Measurements from ENCODE around the gene FAM20A.

FAM20A gene

DNA sequence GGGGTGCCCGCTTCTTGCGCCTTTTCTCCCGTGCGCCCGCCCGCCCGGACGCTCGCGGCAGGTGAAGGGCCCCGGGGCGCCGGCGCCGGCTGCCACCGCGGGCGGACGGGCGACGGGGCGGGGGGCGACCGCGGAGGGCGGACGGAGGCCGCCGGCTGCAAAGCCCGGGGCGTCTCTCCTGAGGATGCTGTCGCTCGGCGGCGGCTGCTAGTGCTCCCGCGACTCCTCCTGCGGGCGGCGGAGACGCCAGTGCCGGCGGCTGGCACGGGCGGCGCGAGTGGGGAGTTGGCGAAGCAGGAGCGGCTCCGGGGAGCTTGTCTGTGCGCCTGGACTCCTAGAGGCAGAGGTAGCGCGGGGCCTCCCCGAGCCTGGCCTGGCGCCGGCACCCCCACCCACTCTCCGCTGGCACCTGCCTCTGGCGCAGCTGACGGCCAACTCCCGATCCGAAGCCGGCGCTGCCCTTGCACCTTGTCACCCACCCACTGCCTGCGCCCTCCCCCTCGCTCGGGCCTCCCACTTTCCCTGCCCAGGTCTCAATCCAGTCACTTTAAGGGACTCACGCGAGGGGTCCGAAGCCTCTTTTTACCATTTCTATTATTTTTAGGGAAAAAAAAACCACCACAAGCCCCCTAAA lies at the start of gene FAM20A:
Gene FAM20A, minus strand, starts transcription at position 437 of the 634 bp plus-strand sequence. CDS start 701 bp downstream, outside the sequence.
- peak; percentile 43 for DNase-seq

DNA sequence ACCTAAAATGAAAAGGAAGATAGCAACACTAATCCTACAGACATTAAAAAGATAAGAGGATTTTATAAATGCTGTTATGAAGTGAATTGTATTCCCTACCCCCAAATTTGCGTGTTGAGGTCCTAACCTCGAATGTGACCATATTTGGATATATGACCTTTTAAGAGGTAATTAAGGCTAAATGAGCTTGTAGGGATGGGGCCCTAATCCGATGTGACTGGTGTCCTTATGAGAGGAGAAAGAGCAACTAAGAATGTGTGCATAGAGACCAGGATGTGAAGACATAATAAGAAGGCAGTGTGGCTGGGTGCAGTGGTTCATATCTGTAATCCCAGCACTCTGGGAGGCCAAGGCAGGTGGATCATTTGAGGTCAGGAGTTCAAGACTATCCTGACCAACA lies 48.2 kb upstream of the FAM20A start:
- no peak for DNase-seq

DNA sequence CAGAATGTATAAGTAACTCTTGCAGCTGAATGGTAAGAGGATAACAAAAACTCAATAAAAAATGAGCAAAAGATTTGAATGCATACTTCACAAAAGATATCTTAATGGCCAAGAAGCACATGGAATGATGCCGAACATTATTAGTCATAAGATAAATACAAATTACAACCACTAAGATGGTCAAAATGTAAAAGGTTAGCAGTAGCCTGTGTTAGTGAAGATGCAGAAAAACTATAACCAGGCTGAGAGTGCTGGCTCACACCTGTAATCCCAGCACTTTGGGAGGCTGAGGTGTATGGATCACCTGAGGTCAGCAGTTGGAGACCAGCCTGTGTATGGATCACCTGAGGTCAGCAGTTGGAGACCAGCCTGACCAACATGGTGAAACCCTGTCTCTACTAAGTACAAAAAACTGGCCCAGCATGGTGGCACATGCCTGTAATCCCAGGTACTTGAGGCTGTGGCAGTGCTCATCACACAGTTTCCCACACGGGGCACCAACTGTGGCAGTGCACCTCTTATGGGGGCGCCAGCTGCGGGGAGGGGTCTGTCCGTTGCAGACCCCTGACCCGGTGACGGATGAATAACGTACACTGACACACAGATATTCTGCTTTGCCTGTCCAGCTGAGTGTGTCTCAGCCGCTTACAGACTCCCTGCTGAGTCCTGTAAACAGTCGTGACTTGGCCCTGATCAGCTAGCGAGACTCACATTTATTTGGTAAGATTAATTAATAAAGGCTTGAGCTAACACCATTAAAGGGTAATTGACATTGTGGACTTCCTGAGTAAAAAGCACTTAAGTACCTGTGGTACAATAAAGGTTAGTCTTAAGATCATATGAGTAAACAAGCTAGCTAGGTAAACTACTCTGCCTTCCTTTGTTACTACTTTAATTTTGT lies 45.7 kb upstream of the FAM20A start:
- no peak for DNase-seq

DNA sequence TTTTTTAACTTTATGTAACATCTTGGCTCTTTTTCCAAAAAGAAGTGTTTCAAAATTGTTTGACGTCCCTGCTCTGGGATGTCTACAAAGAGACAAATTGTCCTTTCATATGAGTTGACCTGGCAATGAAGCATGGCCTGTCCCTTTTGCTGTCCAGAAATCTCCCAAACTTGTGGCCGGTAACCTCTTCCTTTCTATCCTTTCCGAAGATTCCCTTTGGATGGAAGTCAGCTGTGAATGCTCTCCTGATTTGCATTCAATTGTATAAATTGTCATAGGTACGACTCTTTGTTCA lies 40.9 kb upstream of the FAM20A start:
- DNase-seq: no peak

DNA sequence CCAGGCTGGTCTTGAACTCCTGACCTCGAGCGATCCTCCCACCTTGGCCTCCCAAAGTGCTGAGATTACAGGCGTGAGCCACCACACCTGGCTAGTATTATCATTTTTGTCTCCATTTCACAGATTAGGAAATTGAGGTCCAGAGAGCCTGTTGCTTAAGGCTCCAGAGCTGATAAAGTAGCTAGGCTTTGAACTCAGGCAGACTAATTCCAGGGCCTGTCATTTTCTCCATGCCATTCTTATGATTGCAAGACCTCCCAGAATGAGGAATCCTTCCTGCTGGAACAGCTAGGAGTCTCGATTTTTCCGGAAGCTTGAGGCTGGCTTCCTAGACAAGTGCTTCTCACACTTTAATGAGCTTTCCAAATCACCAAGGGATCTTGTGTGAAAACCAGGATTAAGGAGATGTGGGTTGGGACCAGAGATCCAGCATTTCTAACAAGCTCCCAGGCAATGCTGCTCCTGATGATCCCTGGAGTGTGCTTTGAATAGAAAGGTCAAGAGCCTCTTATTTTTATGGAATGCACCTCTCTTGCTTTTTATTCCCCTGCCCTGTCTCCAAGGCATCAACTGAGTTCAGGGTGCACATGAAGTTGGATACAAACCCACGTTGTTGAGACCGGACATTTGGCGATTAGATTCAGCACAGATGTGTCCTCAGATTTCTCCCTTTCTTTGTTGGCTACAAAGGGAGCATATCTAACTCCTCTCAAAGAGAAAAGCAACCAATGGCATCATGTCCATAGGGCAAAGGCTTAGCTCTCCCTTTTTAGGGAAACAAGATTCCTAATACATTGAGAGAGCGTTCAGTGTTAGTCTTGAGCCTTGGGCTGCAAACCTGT lies 40.3 kb upstream of the FAM20A start:
- DNase-seq: no peak

DNA sequence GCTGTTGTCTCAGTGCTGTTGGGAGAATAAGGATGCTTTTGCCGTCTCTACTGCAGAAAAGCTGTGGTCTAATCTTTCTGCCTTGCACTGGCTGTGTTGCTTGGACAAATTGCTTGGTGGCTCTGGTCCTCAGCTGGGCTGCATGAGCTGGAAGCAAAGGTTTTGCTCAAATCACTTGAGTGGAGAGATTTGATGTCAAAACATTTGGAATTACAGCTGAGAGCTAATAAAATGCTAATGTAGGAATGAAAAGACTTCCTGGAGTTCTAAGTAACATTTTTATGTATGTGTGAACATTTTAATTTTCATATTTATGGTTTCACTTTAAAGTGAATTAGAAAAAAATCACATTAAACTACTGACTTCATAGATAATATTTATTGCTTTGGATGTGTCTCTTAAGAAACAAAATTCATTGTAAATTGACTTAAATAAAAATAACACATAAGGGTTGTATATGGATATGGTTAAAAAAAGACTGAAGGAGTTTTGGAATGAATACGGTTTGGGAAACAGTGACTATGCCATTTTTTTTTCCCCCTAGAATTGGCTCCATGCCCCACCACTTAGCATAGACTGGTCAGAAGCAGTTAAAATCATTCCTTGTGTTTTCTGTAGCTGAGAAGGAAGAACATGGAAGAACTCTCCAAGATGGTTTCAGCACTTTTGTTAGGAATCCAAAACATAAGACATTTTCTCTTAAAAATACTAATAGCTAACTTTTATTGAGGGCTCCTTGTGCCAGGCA lies 39.2 kb upstream of the FAM20A start:
- no peak for DNase-seq

DNA sequence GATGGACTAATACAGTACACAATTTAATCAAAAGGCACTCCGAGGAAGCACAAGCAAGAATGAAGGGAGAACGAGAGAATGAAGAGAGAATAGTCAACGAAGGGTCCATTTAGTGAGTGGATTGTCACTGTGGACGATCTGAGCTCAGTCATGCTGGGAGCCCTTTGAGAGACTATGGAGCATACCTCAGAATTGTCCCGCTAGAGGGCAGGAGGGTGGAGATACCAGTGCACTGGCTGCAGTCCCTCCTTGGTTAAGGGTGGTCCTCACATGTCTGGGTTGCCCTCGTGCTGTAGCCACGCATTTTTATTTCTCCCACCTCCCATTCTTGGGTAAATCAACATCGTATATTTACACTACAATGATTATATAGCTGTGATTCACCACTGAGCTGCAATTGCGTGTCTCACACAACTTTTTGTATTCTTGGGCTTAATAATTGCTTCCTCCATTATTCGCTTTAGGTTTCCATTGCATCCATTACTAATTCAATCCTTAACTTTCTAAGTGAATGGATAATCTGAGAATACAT lies 33.2 kb upstream of the FAM20A start:
- DNase-seq: no peak

DNA sequence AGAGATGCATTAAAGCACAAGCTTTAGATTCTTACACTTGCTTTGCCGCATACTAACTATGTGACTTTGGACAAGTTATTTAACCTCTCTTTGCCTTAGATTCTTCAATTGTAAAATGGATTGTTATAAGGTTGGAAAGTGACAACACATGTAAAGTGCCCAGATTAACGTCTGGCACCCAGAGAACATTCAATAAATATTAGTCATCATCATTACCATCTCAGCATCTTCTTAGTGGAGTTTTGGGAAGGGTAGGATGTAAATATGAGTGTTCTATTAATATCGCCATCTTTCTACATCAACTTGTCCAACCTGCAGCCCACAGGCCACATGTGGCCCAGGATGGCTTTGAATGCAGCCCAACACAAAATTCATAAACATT lies 27.4 kb upstream of the FAM20A start:
- no peak for DNase-seq

DNA sequence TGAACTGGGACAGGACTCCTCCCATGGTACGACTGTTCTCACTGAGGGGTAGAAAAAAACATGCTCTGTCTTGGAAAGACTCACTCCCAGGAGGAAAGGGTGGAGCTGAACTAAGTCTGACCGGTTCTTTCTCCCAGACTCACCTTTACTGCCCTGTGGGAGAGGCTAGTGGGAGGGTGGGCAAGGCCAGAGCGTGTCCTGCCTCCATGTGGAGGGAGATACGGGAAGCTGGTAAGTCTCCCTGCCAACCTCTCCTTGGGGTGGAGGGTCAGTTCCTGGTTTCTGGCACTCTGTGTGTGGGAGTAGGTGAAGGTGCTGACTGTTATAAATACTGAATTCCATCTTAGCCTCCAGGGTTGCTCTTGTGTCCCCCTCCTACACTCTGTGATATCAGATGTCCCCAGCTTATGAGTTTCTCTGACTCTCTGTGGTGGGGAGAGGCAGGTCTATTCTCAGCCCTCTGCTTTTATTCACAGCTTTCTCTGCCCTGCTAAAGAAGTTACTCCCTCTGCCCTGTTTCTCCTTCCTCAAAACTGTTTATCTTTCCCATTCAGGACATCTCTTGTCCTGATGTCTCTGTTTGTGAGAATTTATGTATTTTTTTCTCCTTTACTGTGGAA lies 26.9 kb upstream of the FAM20A start:
- DNase-seq: no peak

DNA sequence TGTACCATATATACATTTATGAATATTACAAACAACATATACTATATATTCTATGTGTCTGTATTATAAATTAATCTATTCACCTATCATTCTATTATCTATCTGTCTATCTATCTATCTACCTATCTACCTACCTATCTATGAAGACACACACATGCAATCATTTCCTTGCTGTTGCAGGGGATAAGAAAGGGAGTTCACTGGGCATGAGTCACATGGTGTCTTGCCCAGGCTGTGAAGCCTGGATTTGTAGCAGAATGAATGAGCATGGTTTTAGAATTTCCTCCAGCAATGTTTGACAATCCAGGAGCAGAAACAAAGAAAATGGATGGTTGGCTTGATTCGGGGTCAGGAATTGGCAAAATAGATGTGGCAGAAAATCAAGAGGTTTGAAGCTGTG lies 23.2 kb upstream of the FAM20A start:
- no peak for DNase-seq

DNA sequence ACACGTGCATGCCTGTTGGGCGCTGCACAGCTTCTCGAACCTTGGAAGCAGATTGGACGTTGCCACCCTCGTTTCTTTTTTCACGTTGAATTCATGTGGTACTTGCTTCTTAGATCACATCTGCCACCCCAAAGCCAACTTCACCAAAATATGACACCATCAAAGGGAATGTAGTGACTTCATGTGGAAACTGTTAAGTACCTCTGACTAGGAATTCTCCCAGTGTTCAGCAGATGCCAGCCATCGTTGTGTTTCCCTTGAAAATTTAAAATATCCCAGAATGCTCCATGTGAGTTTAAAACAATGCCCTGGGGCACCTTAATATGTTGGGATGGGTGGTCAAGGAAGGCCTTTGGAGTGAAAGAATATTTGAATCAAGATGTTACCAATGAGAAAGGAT lies 22.6 kb upstream of the FAM20A start:
- no peak for DNase-seq

DNA sequence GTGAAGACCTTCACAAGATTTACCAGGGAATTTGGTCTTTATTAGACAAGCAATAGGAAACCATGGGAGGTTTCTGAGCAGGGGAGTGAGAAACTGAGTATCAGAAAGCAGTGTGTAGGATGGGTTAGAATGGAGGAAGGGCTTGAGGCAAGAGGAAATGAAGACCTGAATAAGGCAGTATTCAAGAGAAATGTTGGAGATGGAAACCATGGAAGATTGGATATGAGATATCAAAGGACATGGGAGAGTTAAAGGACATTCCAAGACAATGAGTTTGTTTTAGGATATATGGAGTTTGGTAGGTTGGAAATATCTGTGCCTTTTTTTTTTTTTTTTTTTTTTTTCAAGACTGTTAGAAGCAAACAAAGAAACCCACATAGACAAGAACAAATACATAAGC lies 21.3 kb upstream of the FAM20A start:
- DNase-seq: no peak

DNA sequence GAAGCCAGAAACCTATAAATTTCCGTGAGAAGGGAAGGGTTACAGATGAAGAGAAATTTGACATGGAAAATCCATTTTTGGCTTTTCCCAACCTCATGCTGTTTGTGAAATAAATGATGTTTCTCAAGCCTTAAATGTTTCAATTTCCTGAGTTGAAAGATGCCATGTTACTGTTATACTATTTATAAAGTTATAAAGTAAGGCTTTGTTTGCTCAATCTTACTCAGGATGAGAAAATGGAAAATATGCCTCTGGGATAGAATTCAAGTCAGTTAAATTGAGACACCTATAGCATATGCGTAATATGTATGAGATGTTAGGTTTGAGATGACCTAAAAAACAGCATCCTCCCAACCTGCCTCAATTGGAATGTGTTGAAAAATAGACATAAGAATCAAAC lies 19.9 kb upstream of the FAM20A start:
- DNase-seq: no peak

DNA sequence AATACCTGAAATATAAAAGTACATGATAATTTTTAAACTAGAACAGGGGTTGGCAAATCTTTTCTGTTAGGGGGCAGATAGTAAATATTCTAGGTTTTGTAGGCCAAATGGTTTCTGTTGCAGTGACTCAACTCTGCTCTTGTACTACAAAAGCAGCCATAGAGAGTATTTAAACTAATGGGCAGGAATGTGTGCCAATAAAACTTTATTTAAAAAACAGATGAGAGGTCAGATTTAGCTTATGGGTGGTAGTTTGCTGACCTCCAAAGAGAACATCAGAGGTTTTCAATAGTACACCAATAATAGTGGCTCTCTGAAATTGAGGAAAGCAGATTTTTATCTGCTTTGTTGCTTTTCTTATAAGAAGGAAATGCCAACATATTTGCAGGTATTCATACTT lies 15.2 kb upstream of the FAM20A start:
- DNase-seq: no peak

DNA sequence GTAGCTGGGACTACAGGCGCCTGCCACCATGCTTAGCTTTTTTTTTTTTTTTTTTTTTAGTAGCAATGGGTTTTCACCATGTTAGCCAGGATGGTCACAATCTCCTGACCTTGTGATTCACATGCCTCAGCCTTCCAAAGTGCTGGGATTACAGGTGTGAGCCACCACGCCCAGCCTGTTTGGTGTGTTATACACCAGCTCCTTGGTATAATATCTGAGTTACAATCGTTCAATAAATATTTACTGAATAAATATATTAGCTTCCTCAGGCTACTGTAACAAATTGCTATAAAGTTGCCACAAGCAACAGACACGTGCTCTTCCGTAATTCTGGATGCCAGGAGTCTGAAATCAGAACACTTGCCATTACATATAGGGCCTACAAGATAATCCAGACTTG lies 13.6 kb upstream of the FAM20A start:
- DNase-seq: no peak

DNA sequence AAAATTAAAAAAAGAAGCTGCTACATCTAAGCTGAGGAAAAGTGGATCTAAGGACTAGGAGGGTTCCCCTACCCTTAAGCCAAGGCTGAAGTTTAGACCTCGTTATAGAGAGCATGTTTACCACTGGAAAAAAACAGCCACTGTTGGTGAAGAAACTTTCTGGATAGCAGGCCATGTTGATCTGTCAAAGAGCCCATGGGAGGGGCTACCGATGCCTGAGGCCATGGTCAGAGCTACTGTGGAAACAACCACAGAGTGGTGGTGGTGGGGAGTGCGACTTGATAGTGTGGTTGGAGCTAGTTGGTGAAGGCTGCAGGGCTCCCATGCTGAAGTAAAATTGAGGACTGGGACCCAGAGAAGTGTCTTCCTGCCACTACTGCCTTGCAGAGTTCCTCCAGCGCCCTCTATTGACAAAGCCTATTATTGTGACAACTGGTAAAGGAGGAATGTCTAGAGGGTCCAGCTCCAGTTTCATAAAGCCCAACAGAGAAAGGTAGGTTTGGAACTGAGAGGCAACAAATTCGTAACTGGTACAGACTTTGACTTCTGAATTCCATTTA lies 12.7 kb upstream of the FAM20A start:
- DNase-seq: peak; percentile 12

DNA sequence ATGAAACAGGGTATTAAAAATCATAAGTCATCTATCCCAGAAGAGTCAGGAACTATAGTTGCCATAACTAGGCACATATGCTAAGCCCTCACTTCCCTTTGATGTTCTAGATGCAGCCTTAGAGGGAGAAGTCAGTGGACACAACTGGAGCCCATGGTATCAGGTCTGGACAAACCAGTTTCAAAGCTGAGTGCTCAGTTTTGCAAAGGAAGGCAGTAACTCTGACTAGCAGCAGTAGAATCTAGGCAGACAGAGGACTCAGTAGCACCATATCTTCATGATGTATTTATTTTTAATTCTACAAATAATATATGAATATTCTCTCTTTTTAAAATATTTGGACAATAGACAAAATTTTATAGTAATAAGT lies 11.7 kb upstream of the FAM20A start:
- DNase-seq: peak; percentile 3

DNA sequence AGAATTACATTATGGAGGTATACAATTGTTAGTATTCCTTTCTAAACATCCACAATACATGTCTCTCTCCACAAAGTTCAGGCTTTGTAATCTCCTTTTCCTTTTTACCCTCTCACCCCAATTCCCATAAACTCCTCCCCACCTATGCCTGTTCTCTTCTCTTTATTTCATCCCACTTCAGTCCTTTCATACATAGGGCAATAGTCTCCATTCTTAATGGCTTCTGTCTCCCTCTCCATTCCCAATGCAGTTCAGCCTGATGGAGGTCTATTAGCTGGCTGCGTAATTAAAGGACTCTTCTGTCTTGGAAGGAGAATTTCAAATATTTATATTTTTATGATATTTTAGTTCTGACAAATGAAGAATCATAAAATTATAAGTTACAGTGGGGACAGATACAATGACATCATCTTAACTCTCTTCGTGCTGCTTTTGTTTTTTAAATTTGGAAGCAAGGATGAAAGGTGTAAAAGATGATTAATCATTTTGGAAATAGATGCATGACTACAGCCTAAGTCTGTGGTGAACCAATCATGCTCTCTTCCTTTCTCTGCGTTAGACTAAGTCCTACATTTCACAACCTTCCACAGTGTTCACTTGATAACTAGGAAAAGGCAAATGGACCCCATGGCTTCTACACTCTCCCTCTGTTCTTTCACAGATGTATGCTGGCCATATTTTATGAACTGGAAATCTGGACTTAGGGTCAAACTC lies 11.2 kb upstream of the FAM20A start:
- no peak for DNase-seq

DNA sequence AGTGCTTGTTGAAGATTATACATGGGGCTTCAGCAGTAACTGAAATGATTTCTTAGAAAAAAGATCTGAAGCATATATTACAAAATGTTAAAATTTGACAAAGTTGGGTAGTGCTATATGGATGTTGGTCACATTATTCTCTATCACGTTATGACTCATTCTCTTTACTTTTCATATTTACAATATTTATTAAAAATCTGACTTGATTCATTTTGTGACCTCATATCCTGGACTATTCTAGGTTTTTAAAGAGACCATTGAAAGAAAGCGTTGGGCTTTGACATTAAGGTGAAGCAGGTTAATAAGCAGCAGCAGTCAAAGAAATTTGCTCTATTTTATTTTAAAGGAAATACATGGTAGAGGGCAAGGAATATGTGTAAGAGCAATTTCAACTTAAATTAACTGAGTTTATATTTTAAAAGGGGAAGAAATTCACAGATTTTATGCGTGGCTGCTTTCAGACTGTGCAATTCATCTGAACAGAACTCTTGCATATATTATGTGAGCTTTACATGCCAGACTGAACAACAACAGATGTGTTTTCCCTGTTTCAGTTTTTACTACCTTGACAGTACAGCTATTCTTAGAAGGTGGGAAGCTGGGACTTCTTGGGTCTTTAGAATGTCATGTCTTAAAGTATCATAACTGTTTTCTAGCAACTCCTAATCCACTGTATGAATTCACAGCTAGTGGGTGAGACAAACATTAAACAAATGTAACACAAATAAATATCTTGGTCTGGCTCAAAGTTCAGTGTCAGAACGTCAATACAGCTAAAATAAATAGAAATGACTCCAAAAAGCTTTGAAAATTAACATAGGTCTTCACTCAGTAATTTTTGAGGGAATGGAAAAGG lies 10.4 kb upstream of the FAM20A start:
- DNase-seq: no peak

DNA sequence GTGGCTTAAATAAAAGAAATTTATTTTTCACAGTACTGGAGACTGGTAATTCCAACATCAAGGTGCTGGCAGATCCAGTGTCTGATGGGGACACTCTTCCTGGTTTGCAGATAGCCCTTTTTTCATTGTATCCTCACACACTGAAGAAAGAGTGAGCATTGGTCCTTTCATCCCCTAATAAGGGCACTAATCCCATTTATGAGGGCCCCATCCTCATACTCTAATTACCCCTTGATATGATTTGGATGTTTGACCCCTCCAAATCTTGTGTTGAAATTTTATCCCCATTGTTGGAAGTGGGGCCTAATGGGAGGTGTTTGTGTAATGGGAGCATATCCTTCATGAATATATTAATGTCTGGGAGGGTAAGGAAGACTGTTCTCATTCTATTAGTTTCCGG lies 9.4 kb upstream of the FAM20A start:
- DNase-seq: no peak

Measured in NCI-H510A (cell line).